HG03103 (cell line): ENCODE results near the gene ZNF460.

Source experiments
- ATAC-seq: cut with Tn5 transposase; IDR thresholded peaks from one replicate; pipeline ENCODE4 v1.9.1; 2021; ENCODE audit warnings: low read depth; ENCODE audit not compliant: unreplicated experiment

ZNF460 gene

DNA sequence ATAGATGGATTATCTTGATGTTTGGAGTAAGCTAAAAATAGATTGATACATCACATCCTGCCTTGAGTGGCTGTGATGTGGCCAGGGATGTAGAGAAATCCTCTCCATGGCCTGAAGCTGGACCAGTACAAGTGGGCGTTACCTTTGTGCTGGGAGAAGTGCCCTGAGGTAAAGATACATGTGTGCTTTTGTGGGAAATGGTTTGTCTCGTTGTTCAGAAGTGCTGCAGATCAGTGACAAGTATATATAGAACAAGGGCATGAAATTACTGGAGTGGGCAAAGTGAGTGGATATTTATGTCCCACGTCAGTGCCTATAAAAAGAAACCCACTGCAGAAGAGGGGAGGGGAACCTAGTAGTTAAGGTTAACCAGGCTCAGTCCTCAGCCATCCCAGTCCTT, 58.6 kb downstream of the ZNF460 start:
- ATAC-seq, result no peak

GRCh38 chr19:57342582-57342981, 62.3 kb downstream of the ZNF460 start:
- no peak for ATAC-seq
